DND-41 (cell line): ENCODE data around the gene TBXAS1.

ENCODE experiments used
- CTCF ChIP-seq: IDR thresholded peaks from 2 replicates; pipeline ENCODE4 v1.5.1; 2012; ENCODE audit warnings: borderline replicate concordance, low read length, moderate library complexity, mild to moderate bottlenecking; ENCODE audit not compliant: poor library complexity, severe bottlenecking; ENCODE audit errors: extremely low read depth
- EZH2 ChIP-seq: IDR thresholded peaks from 3 replicates; pipeline ENCODE4 v1.6.1; 2012; ENCODE audit warnings: borderline replicate concordance, low read depth, mild to moderate bottlenecking, moderate library complexity, low read length, inconsistent platforms; ENCODE audit not compliant: severe bottlenecking

- TF ChIP-seq CTCF (peak; percentile 30), EZH2 (no peak)
These were observed 2.0 kb upstream of the TBXAS1 start for GRCh38 chr7:139827042-139827441.
